HG03439 (cell line): ENCODE measurements around the gene CASZ1.

Experiments
- ATAC-seq: cut with Tn5 transposase; IDR thresholded peaks from one replicate; pipeline ENCODE4 v1.9.1; 2021; ENCODE audit warnings: mild to moderate bottlenecking, moderate library complexity; ENCODE audit not compliant: unreplicated experiment

Gene CASZ1

GRCh38 chr1:10677491-10678391, 118.7 kb downstream of the CASZ1 start:
- ATAC-seq, result no peak

- ATAC-seq, result no peak
Measured at GRCh38 chr1:10676963-10677362, 119.5 kb downstream of the CASZ1 start.

- ATAC-seq, result no peak
Measured at GRCh38 chr1:10675813-10676212, 120.6 kb downstream of the CASZ1 start.

DNA sequence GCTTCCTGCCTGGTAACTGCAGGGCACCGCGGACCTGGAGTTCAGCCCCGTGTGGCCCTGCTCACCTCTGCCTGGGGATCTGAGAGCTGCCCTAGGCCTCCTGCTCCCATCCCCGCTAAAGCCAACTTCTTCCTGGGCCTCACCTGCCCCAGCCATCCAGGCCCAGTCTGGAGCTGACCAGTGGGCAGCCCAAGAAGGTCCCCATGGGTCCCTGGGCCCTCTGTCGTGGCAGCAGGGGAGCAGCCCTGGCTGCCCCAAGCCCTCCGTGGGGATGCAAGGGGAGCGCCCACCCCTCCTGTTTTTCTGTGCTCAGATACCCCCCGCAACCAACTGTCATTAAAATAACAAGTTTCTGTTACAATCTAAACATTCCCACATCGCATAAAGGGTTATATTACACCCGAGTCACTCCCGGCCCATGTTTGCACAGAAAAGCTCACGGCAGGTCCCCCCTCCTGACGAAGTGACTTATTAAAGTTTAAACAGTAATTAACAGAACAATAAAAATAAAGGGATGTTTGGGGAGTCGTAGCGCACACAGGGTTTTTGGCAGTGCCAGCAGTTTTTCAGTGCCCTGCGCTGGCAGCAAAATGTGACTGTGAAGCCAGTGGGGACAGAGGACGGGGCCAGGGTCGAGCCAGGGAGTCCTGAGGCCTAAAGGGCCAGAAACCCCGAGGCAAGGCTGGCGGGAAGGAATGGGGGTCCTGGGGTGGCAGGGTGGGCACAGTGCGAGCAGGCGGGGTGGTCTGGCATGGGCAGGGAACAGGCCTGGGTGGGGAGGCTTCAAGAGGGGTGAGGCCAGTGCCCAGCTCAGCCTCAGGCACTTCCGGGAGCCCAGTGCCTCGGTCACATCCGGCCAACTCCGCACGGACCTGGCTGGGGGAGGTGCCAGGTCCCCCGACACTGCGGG, 121.5 kb downstream of the CASZ1 start:
- ATAC-seq, result no peak

GRCh38 chr1:10674222-10674621, 122.2 kb downstream of the CASZ1 start:
- ATAC-seq, result no peak

DNA sequence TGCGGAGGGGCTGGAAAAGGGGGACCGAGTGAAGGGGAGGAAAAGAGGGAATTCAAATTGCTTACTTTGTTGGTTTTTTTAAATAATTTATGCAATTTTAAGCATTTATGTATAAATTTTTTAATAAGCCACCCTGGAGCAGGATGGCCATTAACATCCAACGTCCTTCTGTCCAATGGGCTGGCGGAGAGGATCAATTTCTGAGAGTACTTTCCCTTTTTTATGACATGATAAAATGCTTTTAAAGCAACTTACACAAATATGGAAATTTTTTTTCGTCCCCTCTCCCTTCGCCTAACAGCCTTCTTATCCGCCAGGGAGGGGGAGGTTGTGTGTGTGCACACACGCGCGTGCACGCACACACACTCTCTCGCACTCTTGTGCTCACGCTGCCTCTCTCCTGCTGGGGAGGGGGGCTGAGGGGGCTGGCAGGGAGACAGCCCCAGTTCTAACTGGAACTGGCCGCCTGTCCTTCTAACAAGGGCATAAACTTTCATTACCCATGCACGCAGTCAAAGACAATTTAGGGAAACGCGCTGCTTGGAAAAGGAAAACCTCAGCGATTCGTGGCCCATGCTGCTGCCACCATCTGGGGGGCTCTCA, 123.2 kb downstream of the CASZ1 start:
- no peak for ATAC-seq

- ATAC-seq, result no peak
Measured at GRCh38 chr1:10672343-10673050, 123.9 kb downstream of the CASZ1 start.

- no peak for ATAC-seq
Measured at GRCh38 chr1:10671622-10672342, 124.7 kb downstream of the CASZ1 start.

DNA sequence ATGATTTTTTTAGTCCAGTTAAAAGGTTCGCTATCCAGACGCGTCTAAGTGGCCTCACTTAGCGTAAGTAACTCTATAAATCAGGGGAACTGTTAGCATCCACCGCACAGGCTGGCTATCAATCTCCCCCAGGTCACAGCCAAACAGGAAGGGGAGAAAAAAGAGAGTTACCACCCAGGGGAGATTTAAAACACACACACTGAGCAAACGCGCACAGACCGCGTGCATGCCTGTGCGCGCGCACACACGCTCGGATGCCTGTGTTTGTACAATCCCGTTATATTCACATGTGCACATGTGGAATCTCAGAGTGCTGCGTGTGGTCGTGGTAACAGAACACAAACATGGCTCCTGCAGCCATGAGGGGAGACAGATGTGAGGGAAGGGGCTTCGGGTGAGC, 125.4 kb downstream of the CASZ1 start:
- no peak for ATAC-seq

GRCh38 chr1:10670190-10670589, 126.3 kb downstream of the CASZ1 start:
- ATAC-seq, result no peak

DNA sequence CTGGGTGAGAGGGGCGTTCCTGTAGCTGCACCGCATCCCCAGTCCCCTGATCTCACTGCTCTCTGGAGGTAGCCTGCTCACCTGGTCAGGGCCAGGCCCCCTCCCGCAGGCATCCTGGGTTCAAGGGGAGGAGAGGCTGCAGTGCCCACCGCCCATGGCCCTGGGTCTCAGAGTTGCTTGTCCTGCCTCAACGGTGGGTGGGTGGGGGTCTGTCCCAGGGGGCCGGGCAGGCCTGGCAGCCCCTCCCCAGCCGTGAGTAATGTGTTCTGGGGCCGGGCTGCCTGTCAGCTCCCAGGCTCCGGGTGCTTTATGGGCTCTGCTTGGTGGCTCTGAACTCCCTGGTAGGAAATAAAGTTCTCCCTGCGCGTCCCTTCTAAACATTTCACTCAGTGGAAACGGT, 126.9 kb downstream of the CASZ1 start:
- ATAC-seq, result no peak

DNA sequence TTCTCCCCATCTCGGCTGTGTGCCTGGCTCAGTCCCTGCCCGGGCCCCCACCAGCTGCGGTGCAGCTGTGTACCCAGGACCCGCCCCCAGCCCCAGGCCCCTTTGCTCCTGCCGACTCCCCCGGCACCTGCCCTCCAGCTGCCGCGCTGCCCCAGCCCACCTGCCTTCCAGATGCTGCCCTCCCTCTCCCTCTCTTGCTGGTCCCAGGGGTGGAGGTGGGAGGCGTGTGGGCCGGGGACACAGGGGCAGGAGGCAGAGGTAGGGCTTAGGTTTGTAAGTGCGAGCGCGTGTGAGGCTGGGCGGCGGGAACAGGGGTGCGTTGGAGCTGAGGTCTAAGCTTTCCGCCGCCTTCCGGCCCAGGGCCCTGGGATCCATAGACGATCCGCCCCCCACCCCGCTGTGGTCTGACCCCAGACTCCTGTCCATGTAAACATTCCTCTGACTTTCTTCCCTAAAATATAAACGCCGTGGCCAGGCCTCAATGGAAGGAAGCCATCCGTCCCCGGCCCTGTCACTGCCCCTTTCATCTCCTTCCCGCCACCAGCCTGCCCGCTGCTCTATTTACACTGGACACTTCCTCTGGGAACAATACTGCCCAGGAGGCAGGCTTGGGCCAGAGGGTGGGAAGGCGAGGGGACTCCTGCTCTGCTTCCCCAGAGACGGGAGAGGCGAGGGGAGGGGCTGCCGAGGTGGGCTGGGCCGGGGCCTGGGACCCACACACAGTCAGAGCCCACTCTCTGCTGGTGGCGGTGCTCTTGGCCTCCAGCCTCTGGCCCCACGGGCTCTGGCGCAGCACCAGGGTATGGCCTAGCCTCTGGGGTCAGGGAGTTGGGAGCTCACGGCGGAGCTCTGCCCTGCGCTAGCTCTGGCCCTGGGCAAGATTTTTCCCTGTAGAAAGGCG, 128.3 kb downstream of the CASZ1 start:
- ATAC-seq, result no peak

DNA sequence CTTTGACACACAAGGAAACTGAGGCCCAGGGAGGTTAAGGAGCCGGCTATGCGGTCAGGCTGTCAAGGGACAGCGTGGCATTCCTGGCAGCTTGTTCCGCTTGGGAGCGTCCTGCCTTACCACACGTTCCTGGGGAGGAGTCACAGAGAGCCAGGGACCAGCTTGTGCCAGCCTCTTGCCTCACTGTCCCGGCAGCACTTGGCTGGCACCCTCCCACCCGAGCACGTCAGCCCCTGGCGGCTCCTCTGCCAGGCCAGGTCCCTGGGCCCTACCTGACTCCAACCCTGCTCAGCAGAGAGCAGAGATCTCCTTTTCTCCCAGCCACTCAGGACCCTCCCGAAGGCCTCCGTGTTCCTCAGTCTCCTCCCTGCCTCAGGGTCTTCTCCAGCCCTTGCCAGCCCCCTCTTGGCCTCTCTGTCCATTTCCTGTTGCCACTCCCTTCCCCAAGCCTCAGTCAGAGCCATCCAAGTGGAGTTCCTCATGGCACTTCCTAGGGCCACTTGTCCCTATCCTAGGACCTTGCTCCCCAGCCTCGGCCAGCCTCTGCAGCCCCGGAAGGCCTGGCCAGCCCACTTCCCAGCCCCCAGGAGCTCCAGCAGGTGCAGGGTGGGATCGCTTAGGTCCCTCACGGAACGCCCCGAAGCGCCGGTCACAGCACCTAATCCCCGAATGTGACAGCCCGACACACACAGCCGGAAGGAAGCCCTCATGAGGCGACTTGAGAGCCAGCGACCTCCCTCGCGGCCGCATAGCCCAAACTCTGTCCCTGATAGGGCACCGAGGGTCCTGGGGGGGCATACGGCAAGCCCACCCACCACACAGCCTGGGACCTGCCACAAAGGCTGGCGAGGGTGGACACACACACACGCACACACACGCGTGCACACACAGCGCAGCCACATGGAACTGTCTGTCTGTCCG, 130.3 kb downstream of the CASZ1 start:
- ATAC-seq, result no peak

GRCh38 chr1:10665226-10665625, 131.2 kb downstream of the CASZ1 start:
- no peak for ATAC-seq

DNA sequence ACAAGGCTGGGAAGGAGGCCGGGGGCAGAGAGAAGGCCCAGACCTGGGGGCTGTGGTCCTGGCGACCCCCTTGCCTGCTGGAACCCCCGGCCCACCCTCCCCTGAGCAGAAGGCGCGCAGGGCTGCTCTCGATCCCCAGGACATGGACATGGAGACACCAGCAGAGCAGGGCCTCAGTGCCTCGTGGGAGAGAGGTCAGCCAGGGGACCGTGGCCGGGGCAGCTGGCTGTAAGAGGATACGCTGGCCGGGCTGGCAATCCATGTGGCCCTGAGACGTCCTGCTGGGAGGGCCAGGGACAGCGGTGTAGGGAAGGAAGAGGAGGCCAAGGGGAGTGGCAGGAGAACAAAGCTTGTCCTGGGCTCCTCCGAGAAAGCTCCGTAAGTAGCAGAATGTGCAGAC, 132.2 kb downstream of the CASZ1 start:
- no peak for ATAC-seq

- no peak for ATAC-seq
Measured at GRCh38 chr1:10663678-10664035, 132.8 kb downstream of the CASZ1 start.

DNA sequence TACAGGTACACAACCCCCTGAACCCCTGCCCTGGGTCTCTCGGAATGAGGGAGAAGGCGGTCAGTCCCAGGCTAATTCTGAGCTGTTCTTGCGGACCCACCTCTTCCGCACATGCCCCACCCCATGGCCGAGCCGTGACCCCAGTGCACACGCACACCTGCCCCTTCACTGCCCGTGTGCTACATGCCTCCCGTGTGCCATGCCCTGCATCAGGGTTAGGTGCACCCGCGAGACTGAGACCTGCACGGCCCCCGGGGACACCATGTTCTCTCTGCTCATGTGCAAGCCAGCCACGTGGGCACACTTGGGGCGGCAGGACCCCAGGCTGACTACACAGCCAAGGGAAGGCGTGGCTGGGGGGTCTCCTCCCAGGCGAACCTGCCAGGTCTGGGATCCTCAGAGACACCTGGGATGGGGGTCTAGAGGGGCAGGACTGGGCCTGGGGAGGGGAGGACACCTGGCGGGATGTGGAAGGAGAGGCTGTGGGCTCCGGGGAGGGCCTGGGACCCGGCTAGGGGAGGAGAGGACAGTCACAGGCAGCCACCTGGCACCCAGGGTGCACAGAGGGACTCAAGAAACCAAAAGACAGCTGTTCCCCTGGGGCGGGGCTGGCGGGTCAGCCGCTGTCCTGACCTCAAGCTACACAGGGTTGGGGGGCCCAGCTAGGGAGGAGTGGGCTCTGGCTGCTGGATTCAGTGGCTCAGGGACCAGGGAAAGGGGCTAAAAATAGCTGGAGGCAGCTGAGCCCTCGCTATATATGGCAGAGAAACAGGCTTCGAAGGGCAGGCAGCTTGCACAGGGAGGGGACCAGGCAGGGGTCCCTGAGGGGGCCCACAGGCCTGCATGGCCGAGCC, 133.4 kb downstream of the CASZ1 start:
- no peak for ATAC-seq
